HG03025 (cell line): ENCODE data around the gene NFILZ.
"Not testable (repeated sequence)": the region's sequence is repeated elsewhere in the genome, so short reads cannot be mapped to it uniquely, and the experiment has no call there.

Experiments used
- ATAC-seq: cut with Tn5 transposase; IDR thresholded peaks from one replicate; pipeline ENCODE4 v1.9.1; 2021; ENCODE audit warnings: mild to moderate bottlenecking, moderate library complexity; ENCODE audit not compliant: unreplicated experiment, low FRiP score

NFILZ gene

GRCh38 chr19:8610936-8611300, 19.5 kb upstream of the NFILZ start:
- no peak for ATAC-seq

GRCh38 chr19:8611391-8611876, 19.0 kb upstream of the NFILZ start:
- ATAC-seq, result no peak

- ATAC-seq, result no peak
These were observed 18.3 kb upstream of the NFILZ start for GRCh38 chr19:8611877-8612806.

DNA sequence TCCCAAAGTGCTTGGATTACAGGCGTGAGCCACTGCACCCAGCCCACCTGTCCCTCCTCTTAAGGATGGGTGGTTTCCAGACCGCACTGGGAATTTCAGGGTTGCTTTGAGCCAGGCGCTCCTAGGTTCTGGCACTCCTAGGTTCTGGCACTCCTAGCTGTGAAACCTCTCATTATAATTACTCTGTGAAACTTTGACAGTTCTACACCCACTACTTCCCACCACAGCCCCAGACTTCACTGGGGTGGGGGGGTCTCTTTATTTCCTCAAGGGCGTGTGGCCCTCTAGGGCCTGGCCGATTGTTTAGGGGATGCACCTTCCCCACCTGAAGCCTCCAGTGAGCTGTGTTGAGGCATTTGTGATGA, 17.6 kb upstream of the NFILZ start:
- no peak for ATAC-seq

DNA sequence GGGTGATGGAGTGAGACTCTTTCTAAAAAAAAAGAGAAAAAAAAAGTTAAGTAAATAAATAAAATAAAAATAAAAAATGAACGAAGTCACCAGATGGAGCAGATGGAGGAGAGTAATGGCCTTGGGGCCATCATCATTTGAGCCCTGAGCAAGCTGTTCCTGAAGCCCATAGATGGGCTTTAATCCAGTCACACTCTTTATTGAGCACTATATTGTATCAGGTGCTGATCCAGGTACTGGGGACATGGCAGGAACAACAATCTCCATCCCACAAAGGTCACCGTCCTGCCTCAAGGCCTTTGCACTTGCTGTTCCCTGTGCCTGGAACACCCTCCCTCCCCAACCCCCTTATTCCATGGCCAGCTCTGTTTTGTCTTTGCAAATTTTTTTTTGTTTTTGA, 16.0 kb upstream of the NFILZ start:
- ATAC-seq, result no peak

GRCh38 chr19:8615024-8615423, 15.4 kb upstream of the NFILZ start:
- ATAC-seq, result no peak

- no peak for ATAC-seq
These were observed 14.4 kb upstream of the NFILZ start for GRCh38 chr19:8615813-8616596.

DNA sequence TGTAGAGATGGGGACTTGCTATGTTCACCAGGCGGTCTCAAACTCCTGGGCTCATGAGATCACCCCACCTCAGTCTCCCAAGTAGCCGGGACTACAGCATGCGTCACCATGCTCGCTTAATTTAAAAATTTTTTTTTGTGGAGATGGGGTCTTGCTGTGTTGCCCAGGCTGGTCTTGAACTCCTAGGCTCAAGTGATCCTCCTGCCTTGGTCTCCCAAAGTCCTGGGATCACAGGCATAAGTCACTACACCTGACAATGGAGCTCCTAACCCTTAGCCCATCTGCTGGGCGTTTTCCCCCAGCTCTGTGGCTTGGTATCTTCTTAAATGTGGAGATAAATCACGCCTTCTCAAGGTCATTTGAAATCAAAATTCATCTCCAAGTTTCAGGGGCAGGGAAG, 13.6 kb upstream of the NFILZ start:
- ATAC-seq, result no peak

DNA sequence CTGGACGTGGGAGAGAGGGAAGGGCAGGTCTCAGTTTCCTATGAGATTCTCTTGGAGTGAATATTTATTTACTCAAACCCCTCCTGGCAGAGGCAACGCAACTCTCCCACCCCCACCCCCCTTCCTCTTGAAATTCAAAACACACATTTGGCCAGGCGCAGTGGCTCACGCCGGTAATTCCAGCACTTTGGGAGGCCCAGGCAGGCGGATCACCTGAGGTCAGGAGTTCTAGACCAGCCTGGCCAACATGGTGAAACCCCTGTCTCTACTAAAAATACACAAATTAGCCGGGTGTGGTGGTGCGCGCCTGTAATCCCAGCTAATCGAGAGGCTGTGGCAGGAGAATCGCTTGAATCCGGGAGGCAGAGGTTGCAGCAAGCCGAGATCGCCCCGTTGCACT, 13.1 kb upstream of the NFILZ start:
- ATAC-seq, result not testable (repeated sequence)

- no peak for ATAC-seq
These were observed 12.4 kb upstream of the NFILZ start for GRCh38 chr19:8617984-8618383.

- no peak for ATAC-seq
These were observed 11.7 kb upstream of the NFILZ start for GRCh38 chr19:8618751-8619150.

- not testable (repeated sequence) for ATAC-seq
These were observed 7.5 kb upstream of the NFILZ start for GRCh38 chr19:8622886-8623285.

DNA sequence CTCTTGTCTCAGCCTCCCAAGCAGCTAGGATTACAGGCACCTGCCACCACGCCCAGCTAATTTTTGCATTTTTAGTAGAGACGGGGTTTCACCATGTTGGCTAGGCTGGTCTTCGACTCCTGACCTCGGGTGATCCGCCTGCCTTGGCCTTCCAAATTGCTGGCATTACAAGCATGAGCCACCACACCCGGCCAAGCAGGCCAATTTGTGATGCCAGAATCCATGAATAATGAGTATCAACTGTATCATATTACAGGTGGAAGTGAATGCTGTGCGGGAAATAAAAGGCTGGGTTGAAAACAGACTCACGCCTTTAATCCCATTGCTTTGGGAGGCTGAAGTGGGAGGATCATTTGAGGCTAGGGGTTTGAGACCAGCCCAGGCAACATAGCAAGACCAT, 3.6 kb upstream of the NFILZ start:
- ATAC-seq, result no peak

- no peak for ATAC-seq
These were observed 1.2 kb upstream of the NFILZ start for GRCh38 chr19:8629184-8629583.

GRCh38 chr19:8630796-8631424, 477 bp downstream of the NFILZ start:
- ATAC-seq, result no peak

DNA sequence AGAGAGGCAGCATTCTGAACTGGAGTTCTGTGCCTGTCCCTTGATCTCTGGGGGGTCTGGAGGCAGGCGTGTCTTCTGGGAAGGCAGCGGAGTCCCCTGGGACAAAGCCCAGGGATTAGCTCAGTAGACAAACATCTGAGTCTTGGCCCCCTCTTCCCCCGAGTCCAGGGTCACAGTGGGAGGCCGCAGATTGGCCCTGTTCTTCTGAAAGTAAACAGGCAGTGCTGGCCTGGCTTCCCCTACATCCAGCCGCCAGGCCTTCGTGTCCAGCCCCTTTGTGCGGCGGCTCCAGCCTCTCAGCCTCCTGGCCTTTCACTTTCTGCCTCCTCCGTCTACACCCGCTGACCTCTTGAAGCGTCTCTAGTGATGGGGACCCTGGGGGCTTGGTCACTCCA, 989 bp downstream of the NFILZ start:
- ATAC-seq, result no peak

DNA sequence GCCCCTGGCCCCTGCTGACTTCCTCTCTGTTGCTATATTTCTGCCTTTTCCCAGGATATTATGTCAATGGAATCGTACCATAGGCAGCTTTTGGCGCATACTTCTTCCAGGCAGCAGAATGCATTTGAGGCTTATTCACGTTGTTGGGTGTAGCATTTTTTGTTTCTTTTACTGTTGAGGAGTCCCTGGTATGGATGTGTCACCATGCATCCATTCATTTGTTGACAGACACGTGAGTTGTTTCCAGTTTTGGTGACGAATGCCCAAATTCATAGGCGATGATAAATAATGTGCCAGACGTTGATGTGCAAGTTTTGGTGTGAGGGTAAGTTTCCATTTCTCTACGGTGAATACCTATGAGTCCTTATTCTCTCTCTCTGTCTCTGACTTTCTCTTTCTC, 5.0 kb downstream of the NFILZ start:
- no peak for ATAC-seq

- ATAC-seq, result not testable (repeated sequence)
These were observed 6.6 kb downstream of the NFILZ start for GRCh38 chr19:8637070-8637469.

GRCh38 chr19:8638078-8638619, 7.7 kb downstream of the NFILZ start:
- no peak for ATAC-seq

GRCh38 chr19:8639821-8640401, 9.5 kb downstream of the NFILZ start:
- no peak for ATAC-seq
